Astrocyte (in vitro differentiated cells and primary cell): ENCODE data around the gene TRPC4AP. TPM values are rescaled to one million over a fixed set of nuclear protein-coding genes. Genes with fewer than 3 reads are reported as not detected.

Experiments
- DNase-seq: peaks from one replicate; pipeline ENCODE4 v3.0.0-alpha.2; 2010; ENCODE audit warnings: low read depth
- FAIRE-seq: peaks from 2 replicates; lab custom pipeline; 2011; peaks lifted over from hg19 to GRCh38; lab: Jason Lieb, UNC
- H2AFZ ChIP-seq: 2 replicates; pipeline ENCODE4 v1.6.0; 2012; ENCODE audit warnings: low read depth, low read length, inconsistent platforms
- H3K27ac ChIP-seq: 2 replicates; pipeline ENCODE4 v1.5.1; 2011; ENCODE audit warnings: low read depth, low read length, inconsistent platforms
- H3K27me3 ChIP-seq: 2 replicates; pipeline ENCODE4 v1.6.0; 2011; ENCODE audit warnings: low read length, inconsistent platforms; ENCODE audit not compliant: insufficient read depth
- H3K36me3 ChIP-seq: 2 replicates; pipeline ENCODE4 v1.5.1; 2011; ENCODE audit warnings: low read length, inconsistent platforms; ENCODE audit not compliant: insufficient read depth
- H3K4me1 ChIP-seq: 2 replicates; pipeline ENCODE4 v1.5.1; 2011; ENCODE audit warnings: low read length, inconsistent platforms; ENCODE audit not compliant: insufficient read depth
- H3K4me2 ChIP-seq: 2 replicates; pipeline ENCODE4 v1.6.0; 2012; ENCODE audit warnings: low read length, inconsistent platforms
- H3K4me3 ChIP-seq: 2 replicates; pipeline ENCODE4 v1.5.1; 2011; ENCODE audit warnings: low read depth, mild to moderate bottlenecking, low read length, inconsistent platforms; ENCODE audit not compliant: insufficient read depth
- H3K79me2 ChIP-seq: 2 replicates; pipeline ENCODE4 v1.6.0; 2012; ENCODE audit warnings: mild to moderate bottlenecking, low read length, inconsistent platforms; ENCODE audit not compliant: insufficient read depth
- H3K9ac ChIP-seq: 2 replicates; pipeline ENCODE4 v1.6.0; 2012; ENCODE audit warnings: mild to moderate bottlenecking, low read length, inconsistent platforms
- H3K9me3 ChIP-seq: 2 replicates; pipeline ENCODE4 v1.5.1; 2012; ENCODE audit warnings: low read depth, mild to moderate bottlenecking, low read length, inconsistent platforms; ENCODE audit not compliant: insufficient read depth
- H4K20me1 ChIP-seq: 2 replicates; pipeline ENCODE4 v1.6.0; 2012; ENCODE audit warnings: low read length, inconsistent platforms; ENCODE audit not compliant: insufficient read depth
- H3K27ac Mint-ChIP-seq: one replicate; pipeline ENCODE4 v1.8.0; 2021; ENCODE audit warnings: mild to moderate bottlenecking, mixed read lengths; ENCODE audit not compliant: unreplicated experiment
- H3K27me3 Mint-ChIP-seq: one replicate; pipeline ENCODE4 v1.8.0; 2021; ENCODE audit warnings: low read depth, mixed read lengths; ENCODE audit not compliant: unreplicated experiment
- H3K36me3 Mint-ChIP-seq: one replicate; pipeline ENCODE4 v1.8.0; 2021; ENCODE audit warnings: low read depth, mixed read lengths; ENCODE audit not compliant: unreplicated experiment
- H3K4me1 Mint-ChIP-seq: one replicate; pipeline ENCODE4 v1.8.0; 2021; ENCODE audit warnings: low read depth, mixed read lengths; ENCODE audit not compliant: unreplicated experiment
- H3K4me3 Mint-ChIP-seq: one replicate; pipeline ENCODE4 v1.8.0; 2021; ENCODE audit warnings: mild to moderate bottlenecking, moderate library complexity, mixed read lengths; ENCODE audit not compliant: unreplicated experiment
- H3K9me3 Mint-ChIP-seq: one replicate; pipeline ENCODE4 v1.8.0; 2021; ENCODE audit warnings: mild to moderate bottlenecking, mixed read lengths; ENCODE audit not compliant: unreplicated experiment
- CTCF ChIP-seq: IDR thresholded peaks from 2 replicates; pipeline ENCODE4 v1.5.1; 2011; ENCODE audit warnings: low read depth, mild to moderate bottlenecking, inconsistent platforms, low read length, moderate library complexity; ENCODE audit not compliant: insufficient read depth
- EZH2 ChIP-seq: IDR thresholded peaks from 2 replicates; pipeline ENCODE4 v1.6.1; 2012; ENCODE audit warnings: mild to moderate bottlenecking, low read length, inconsistent platforms; ENCODE audit not compliant: insufficient read depth
- total RNA-seq: library from RNA; stranded (reverse); gene quantifications from 2 replicates; pipeline ENCODE4 v1.2.1, GENCODE V29; 2021

Gene TRPC4AP
- total RNA-seq, 1 donor from 2014 or later = 92.6 TPM

GRCh38 chr20:34977365-34978091 is 115.1 kb downstream of the TRPC4AP start:
- Histone ChIP-seq H3K4me2 (no peak overlapping the region), H3K4me1 (no peaks in the 10 kb centered on the region), H2AFZ (no peak overlapping the region), H3K79me2 (no peaks in the 10 kb centered on the region), H3K36me3 (no peaks in the 10 kb centered on the region), H3K27me3 (peaks cover 12% of the 10 kb centered on the region), H3K9me3 (no peaks in the 10 kb centered on the region), H3K4me3 (no peak overlapping the region), H3K9ac (no peak overlapping the region), H3K27ac (no peak overlapping the region), H4K20me1 (no peaks in the 10 kb centered on the region)
- Mint-ChIP-seq H3K27ac (no peak overlapping the region), H3K36me3 (no peaks in the 10 kb centered on the region), H3K9me3 (no peaks in the 10 kb centered on the region), H3K4me3 (no peak overlapping the region), H3K27me3 (peaks cover 40% of the 10 kb centered on the region), H3K4me1 (no peaks in the 10 kb centered on the region)
- TF ChIP-seq EZH2 (no peak), CTCF (no peak)
- FAIRE-seq (no peak), DNase-seq (no peak)

GRCh38 chr20:34976286-34976685 is 116.3 kb downstream of the TRPC4AP start:
- Histone ChIP-seq H3K79me2 (no peaks in the 10 kb centered on the region), H2AFZ (no peak overlapping the region), H3K9me3 (no peaks in the 10 kb centered on the region), H3K9ac (no peak overlapping the region), H3K36me3 (no peaks in the 10 kb centered on the region), H3K27ac (no peak overlapping the region), H3K4me2 (no peak overlapping the region), H3K27me3 (peaks cover 12% of the 10 kb centered on the region), H3K4me3 (no peak overlapping the region), H3K4me1 (no peaks in the 10 kb centered on the region), H4K20me1 (no peaks in the 10 kb centered on the region)
- Mint-ChIP-seq H3K36me3 (no peaks in the 10 kb centered on the region), H3K4me1 (no peaks in the 10 kb centered on the region), H3K9me3 (peaks cover 3% of the 10 kb centered on the region), H3K27ac (no peak overlapping the region), H3K27me3 (peaks cover 44% of the 10 kb centered on the region), H3K4me3 (no peak overlapping the region)
- no peak for FAIRE-seq
- no peak for DNase-seq
- TF ChIP-seq CTCF = no peak
- no peak for TF ChIP-seq EZH2

- Mint-ChIP-seq H3K4me1 (no peaks in the 10 kb centered on the region), H3K27ac (no peak overlapping the region)
- no peak for FAIRE-seq
Measured at GRCh38 chr20:34974246-34974645, 118.4 kb downstream of the TRPC4AP start.

More at GRCh38 chr20:34974246-34974645, 118.4 kb downstream of the TRPC4AP start:
- Histone ChIP-seq H2AFZ (no peak overlapping the region), H3K79me2 (no peaks in the 10 kb centered on the region), H3K9ac (no peak overlapping the region), H3K4me2 (no peak overlapping the region), H3K9me3 (no peaks in the 10 kb centered on the region), H3K4me3 (no peak overlapping the region), H3K4me1 (no peaks in the 10 kb centered on the region), H3K27ac (no peak overlapping the region), H3K36me3 (no peaks in the 10 kb centered on the region), H4K20me1 (no peaks in the 10 kb centered on the region), H3K27me3 (peaks cover 12% of the 10 kb centered on the region)
- TF ChIP-seq EZH2 = no peak
- TF ChIP-seq CTCF = no peak
- no peak for DNase-seq
- Mint-ChIP-seq H3K9me3 (peaks cover 3% of the 10 kb centered on the region), H3K27me3 (peaks cover 45% of the 10 kb centered on the region), H3K36me3 (no peaks in the 10 kb centered on the region), H3K4me3 (no peak overlapping the region)
